Thyroid gland (tissue), 4 donors: ENCODE results near the gene LRP6.

Experiments
- CTCF ChIP-seq, 6 experiments: fragments of 200-600 bp in 3 of 6; fragments of 450-650 bp in 3 of 6; sonication (generic) in 3 of 6; IDR thresholded peaks; one replicate each; pipeline ENCODE4 v1.5.1; 2016 to 2019; ENCODE audit warnings: antibody characterized with exemption in 6 of 6, mild to moderate bottlenecking in 2 of 6, inconsistent platforms in 1 of 6, moderate library complexity in 1 of 6
- POLR2A ChIP-seq, 2 donors: fragments of 450-650 bp; IDR thresholded peaks; one replicate each; pipeline ENCODE4 v1.6.1; 2017; ENCODE audit warnings: antibody characterized with exemption in 2 of 2, mild to moderate bottlenecking in 2 of 2, moderate library complexity in 1 of 2

- TF ChIP-seq POLR2A (IDR thresholded peaks at IDR 0.05) (no peak), CTCF (IDR thresholded peaks at IDR 0.05) (no peak)
Measured at GRCh38 chr12:12249216-12250050, 17.4 kb downstream of the LRP6 start.
